HPDE6-E6E7 (cell line): ENCODE measurements around the gene ARHGEF28.
A peak's percentile ranks its signal among the peaks of the same experiment; 100 is the strongest.

ENCODE experiments used
- DNase-seq: peaks from one replicate; pipeline ENCODE4 v3.0.0; 2011; ENCODE audit warnings: missing footprints; ENCODE audit errors: extremely low spot score

Gene ARHGEF28

GRCh38 chr5:73851471-73852181 lies 225.6 kb downstream of the ARHGEF28 start:
- no peak for DNase-seq

- peak; percentile 38 for DNase-seq
Observed at GRCh38 chr5:73853091-73853490, 227.1 kb downstream of the ARHGEF28 start.

GRCh38 chr5:73856997-73857396 lies 231.0 kb downstream of the ARHGEF28 start:
- DNase-seq, result no peak

GRCh38 chr5:73857446-73857845 lies 231.4 kb downstream of the ARHGEF28 start:
- no peak for DNase-seq

GRCh38 chr5:73858054-73858453 lies 232.1 kb downstream of the ARHGEF28 start:
- DNase-seq, result no peak

GRCh38 chr5:73858776-73859175 lies 232.8 kb downstream of the ARHGEF28 start:
- no peak for DNase-seq

- DNase-seq, result no peak
Observed at GRCh38 chr5:73859696-73860095, 233.7 kb downstream of the ARHGEF28 start.

GRCh38 chr5:73861313-73861988 lies 235.5 kb downstream of the ARHGEF28 start:
- no peak for DNase-seq

GRCh38 chr5:73862796-73863195 lies 236.8 kb downstream of the ARHGEF28 start:
- no peak for DNase-seq

GRCh38 chr5:73863876-73864275 lies 237.9 kb downstream of the ARHGEF28 start:
- no peak for DNase-seq

GRCh38 chr5:73865315-73865714 lies 239.3 kb downstream of the ARHGEF28 start:
- no peak for DNase-seq

- DNase-seq, result no peak
Observed at GRCh38 chr5:73867345-73868335, 241.6 kb downstream of the ARHGEF28 start.

- DNase-seq, result no peak
Observed at GRCh38 chr5:73883646-73884045, 257.6 kb downstream of the ARHGEF28 start.

GRCh38 chr5:73887688-73888087 lies 261.7 kb downstream of the ARHGEF28 start:
- DNase-seq, result no peak

- no peak for DNase-seq
Observed at GRCh38 chr5:73890569-73890968, 264.6 kb downstream of the ARHGEF28 start.

- DNase-seq, result no peak
Observed at GRCh38 chr5:73892218-73892617, 266.2 kb downstream of the ARHGEF28 start.

- DNase-seq, result no peak
Observed at GRCh38 chr5:73892806-73893205, 266.8 kb downstream of the ARHGEF28 start.

GRCh38 chr5:73893813-73894212 lies 267.8 kb downstream of the ARHGEF28 start:
- DNase-seq, result no peak

GRCh38 chr5:73894860-73895259 lies 268.9 kb downstream of the ARHGEF28 start:
- DNase-seq, result no peak

GRCh38 chr5:73895471-73895870 lies 269.5 kb downstream of the ARHGEF28 start:
- DNase-seq, result no peak

- no peak for DNase-seq
Observed at GRCh38 chr5:73896097-73896496, 270.1 kb downstream of the ARHGEF28 start.

GRCh38 chr5:73896668-73897067 lies 270.7 kb downstream of the ARHGEF28 start:
- DNase-seq, result no peak
